Thoracic aorta (tissue), 2 donors: Measurements from ENCODE around the gene TRA2A. TPM values are rescaled to one million over a fixed set of nuclear protein-coding genes. Genes with fewer than 3 reads are reported as not detected.
A peak's percentile ranks its signal among the peaks of the same experiment; 100 is the strongest.
"Not testable (repeated sequence)": the region's sequence is repeated elsewhere in the genome, so short reads cannot be mapped to it uniquely, and the experiment has no call there.

ENCODE experiments used
- ATAC-seq: fragments of 150-250 bp; one replicate; pipeline ENCODE4 v1.8.0; 2017; ENCODE audit warnings: low read depth; ENCODE audit not compliant: insufficient number of reproducible peaks, low FRiP score
- DNase-seq: peaks from one replicate; pipeline ENCODE4 v3.0.0-alpha.2; 2020; ENCODE audit warnings: low spot score
- H3K27ac ChIP-seq, 2 donors: fragments of 200-600 bp; sonication (generic); 1 replicate in 1 of 2; 2 replicates in 1 of 2; pipeline ENCODE4 v1.5.1; 2016; ENCODE audit warnings: mild to moderate bottlenecking in 2 of 2, moderate library complexity in 2 of 2
- H3K27me3 ChIP-seq: fragments of 200-600 bp; sonication (generic); replicated peaks from 2 replicates; pipeline ENCODE4 v1.6.0; 2016; ENCODE audit warnings: mild to moderate bottlenecking; ENCODE audit not compliant: insufficient read depth
- H3K36me3 ChIP-seq: fragments of 200-600 bp; sonication (generic); one replicate; pipeline ENCODE4 v1.5.1; 2016
- H3K4me1 ChIP-seq, 2 donors: fragments of 200-600 bp; sonication (generic); 1 replicate in 1 of 2; 2 replicates in 1 of 2; pipeline versions ENCODE4 v1.5.1 to v1.6.0; 2016; ENCODE audit warnings: low read depth in 2 of 2, mild to moderate bottlenecking in 1 of 2; ENCODE audit not compliant: control insufficient read depth in 1 of 2
- H3K4me3 ChIP-seq: fragments of 200-600 bp; sonication (generic); 2 replicates; pipeline ENCODE4 v1.5.1; 2016; ENCODE audit warnings: mild to moderate bottlenecking
- H3K9me3 ChIP-seq: fragments of 200-600 bp; sonication (generic); 2 replicates; pipeline ENCODE4 v1.5.1; 2016
- CTCF ChIP-seq: fragments of 200-600 bp; sonication (generic); IDR thresholded peaks from one replicate; pipeline ENCODE4 v1.5.1; 2019; ENCODE audit warnings: antibody characterized with exemption
- total RNA-seq, 2 donors: library from RNA; depleted of rRNA; stranded (reverse); fragments of >200 nt; gene quantifications; one replicate each; pipeline versions ENCODE4 v1.1.0 to v1.2.3, GENCODE V29; 2016

Gene TRA2A
- total RNA-seq, 2 donors from 2014 or later, result 23.0 to 55.0 TPM

GRCh38 chr7:23491502-23491901, 40.3 kb downstream of the TRA2A start:
- H3K4me3 ChIP-seq, result no peak overlapping the region
- H3K27ac ChIP-seq, result no peak overlapping the region
- H3K36me3 ChIP-seq, result no peaks in the 10 kb centered on the region
- no peak for DNase-seq
- no peak for ATAC-seq
- no peak for TF ChIP-seq CTCF
- H3K4me1 ChIP-seq, result no peaks in the 10 kb centered on the region
- H3K27me3 ChIP-seq, result no peaks in the 10 kb centered on the region
- H3K9me3 ChIP-seq, result no peaks in the 10 kb centered on the region

GRCh38 chr7:23490357-23491135, 41.2 kb downstream of the TRA2A start:
- Histone ChIP-seq H3K27ac (no peak overlapping the region), H3K4me3 (peak overlapping the region; percentile 74), H3K4me1 (no peaks in the 10 kb centered on the region), H3K9me3 (no peaks in the 10 kb centered on the region), H3K27me3 (no peaks in the 10 kb centered on the region), H3K36me3 (no peaks in the 10 kb centered on the region)
- ATAC-seq (no peak), DNase-seq (no peak)
- TF ChIP-seq CTCF, result no peak

GRCh38 chr7:23488714-23489113, 43.1 kb downstream of the TRA2A start:
- H3K4me1 ChIP-seq, result not testable (repeated sequence)

GRCh38 chr7:23487670-23488069, 44.1 kb downstream of the TRA2A start:
- TF ChIP-seq CTCF, result no peak
- Histone ChIP-seq H3K36me3 (no peaks in the 10 kb centered on the region), H3K4me3 (no peak overlapping the region), H3K27ac (no peak overlapping the region), H3K4me1 (no peaks in the 10 kb centered on the region), H3K27me3 (no peaks in the 10 kb centered on the region), H3K9me3 (no peaks in the 10 kb centered on the region)
- ATAC-seq, result no peak
- no peak for DNase-seq

More at GRCh38 chr7:23488714-23489113, 43.1 kb downstream of the TRA2A start:
- not testable (repeated sequence) for H3K27ac ChIP-seq, DNase-seq, ATAC-seq, H3K36me3 ChIP-seq, H3K9me3 ChIP-seq, H3K27me3 ChIP-seq, H3K4me3 ChIP-seq

- no peak for DNase-seq
- H3K36me3 ChIP-seq, result no peaks in the 10 kb centered on the region
- no peak overlapping the region for H3K4me3 ChIP-seq
- no peaks in the 10 kb centered on the region for H3K9me3 ChIP-seq
- ATAC-seq, result no peak
- TF ChIP-seq CTCF, result no peak
- no peaks in the 10 kb centered on the region for H3K27me3 ChIP-seq
- no peak overlapping the region for H3K27ac ChIP-seq
- no peaks in the 10 kb centered on the region for H3K4me1 ChIP-seq
Measured at GRCh38 chr7:23486002-23486773, 45.6 kb downstream of the TRA2A start.
